DND-41 (cell line): ENCODE measurements around the gene USP8.

ENCODE experiments used
- CTCF ChIP-seq: IDR thresholded peaks from 2 replicates; pipeline ENCODE4 v1.5.1; 2012; ENCODE audit warnings: borderline replicate concordance, low read length, moderate library complexity, mild to moderate bottlenecking; ENCODE audit not compliant: poor library complexity, severe bottlenecking; ENCODE audit errors: extremely low read depth
- EZH2 ChIP-seq: IDR thresholded peaks from 3 replicates; pipeline ENCODE4 v1.6.1; 2012; ENCODE audit warnings: borderline replicate concordance, low read depth, mild to moderate bottlenecking, moderate library complexity, low read length, inconsistent platforms; ENCODE audit not compliant: severe bottlenecking

GRCh38 chr15:50476143-50476542 is 51.9 kb downstream of the USP8 start:
- TF ChIP-seq CTCF (no peak), EZH2 (no peak)
